ENCODE measurements around the gene NDST1.

DNA sequence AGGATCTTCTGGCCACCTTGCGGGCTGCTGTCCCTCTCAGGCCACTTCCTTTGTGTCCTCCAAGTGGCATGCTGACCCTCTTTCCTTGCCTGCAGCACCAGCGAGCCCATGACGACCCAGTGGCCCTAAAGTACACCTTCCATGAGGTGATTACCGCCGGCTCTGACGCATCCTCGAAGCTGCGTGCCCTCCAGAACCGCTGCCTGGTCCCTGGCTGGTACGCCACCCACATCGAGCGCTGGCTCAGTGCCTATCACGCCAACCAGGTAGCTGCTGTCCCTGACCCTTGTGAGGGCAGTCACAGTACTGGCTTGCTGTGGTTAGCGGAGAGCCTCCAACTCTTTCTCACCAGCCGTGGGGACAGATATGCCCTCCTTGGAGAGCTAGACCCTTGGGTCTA lies 40.2 kb downstream of the NDST1 start:
- TF ChIP-seq, protein P1, sequence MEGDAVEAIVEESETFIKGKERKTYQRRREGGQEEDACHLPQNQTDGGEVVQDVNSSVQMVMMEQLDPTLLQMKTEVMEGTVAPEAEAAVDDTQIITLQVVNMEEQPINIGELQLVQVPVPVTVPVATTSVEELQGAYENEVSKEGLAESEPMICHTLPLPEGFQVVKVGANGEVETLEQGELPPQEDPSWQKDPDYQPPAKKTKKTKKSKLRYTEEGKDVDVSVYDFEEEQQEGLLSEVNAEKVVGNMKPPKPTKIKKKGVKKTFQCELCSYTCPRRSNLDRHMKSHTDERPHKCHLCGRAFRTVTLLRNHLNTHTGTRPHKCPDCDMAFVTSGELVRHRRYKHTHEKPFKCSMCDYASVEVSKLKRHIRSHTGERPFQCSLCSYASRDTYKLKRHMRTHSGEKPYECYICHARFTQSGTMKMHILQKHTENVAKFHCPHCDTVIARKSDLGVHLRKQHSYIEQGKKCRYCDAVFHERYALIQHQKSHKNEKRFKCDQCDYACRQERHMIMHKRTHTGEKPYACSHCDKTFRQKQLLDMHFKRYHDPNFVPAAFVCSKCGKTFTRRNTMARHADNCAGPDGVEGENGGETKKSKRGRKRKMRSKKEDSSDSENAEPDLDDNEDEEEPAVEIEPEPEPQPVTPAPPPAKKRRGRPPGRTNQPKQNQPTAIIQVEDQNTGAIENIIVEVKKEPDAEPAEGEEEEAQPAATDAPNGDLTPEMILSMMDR (IDR thresholded peaks at IDR 0.05 in 4 of 5, conservative IDR thresholded peaks at IDR 0.05 in 1 of 5): no peak
- TF ChIP-seq POLR2A (IDR thresholded peaks at IDR 0.05): no peak

All from gastrocnemius medialis (tissue), 4 donors.